Adrenal gland (tissue), 5 donors: ENCODE results near the gene PLSCR1.

Experiments
- POLR2A ChIP-seq, 2 donors: fragments of 450-650 bp; IDR thresholded peaks; one replicate each; pipeline ENCODE4 v1.6.1; 2017; ENCODE audit warnings: antibody characterized with exemption in 2 of 2, mild to moderate bottlenecking in 2 of 2, moderate library complexity in 1 of 2
- TF ChIP-seq, protein P1 (sequence below), 6 experiments: fragments of 450-650 bp in 4 of 6; fragments of 200-600 bp in 2 of 6; sonication (generic) in 1 of 6; IDR thresholded peaks; 1 replicate in 5 of 6; 2 replicates in 1 of 6; pipeline versions ENCODE4 v1.5.1 to v1.8.0; 2016 to 2021; ENCODE audit warnings: antibody characterized with exemption in 6 of 6, mild to moderate bottlenecking in 2 of 6, moderate library complexity in 1 of 6
- donor health status: DM: no; HTN: no; CAD: no.

DNA sequence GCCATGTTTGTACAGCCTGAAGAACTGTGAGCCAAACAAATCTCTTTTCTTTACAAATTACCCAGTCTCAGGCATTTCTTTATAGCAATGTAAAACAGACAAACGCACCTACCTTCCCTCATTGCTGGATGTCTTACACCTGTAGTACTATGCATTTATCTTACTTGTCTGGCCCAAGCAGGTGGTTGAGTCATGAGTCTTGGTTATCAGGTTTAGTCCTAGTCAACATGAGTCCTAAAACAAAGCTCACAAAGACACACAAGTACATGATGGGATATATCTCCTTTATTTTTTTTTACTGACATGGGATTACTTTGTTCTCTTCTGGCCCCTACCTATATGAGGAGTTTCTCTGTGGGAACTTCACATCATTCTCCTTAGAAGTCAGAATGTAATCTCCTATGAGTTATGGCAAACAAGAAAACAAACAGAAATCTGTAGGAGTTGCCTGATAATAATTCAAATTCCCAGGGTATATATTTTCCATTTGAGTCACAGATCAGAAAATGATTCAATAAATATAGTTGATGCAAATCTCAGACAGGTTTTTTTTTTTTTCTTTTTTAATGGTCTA lies 41.4 kb downstream of the PLSCR1 start:
- TF ChIP-seq, protein P1, sequence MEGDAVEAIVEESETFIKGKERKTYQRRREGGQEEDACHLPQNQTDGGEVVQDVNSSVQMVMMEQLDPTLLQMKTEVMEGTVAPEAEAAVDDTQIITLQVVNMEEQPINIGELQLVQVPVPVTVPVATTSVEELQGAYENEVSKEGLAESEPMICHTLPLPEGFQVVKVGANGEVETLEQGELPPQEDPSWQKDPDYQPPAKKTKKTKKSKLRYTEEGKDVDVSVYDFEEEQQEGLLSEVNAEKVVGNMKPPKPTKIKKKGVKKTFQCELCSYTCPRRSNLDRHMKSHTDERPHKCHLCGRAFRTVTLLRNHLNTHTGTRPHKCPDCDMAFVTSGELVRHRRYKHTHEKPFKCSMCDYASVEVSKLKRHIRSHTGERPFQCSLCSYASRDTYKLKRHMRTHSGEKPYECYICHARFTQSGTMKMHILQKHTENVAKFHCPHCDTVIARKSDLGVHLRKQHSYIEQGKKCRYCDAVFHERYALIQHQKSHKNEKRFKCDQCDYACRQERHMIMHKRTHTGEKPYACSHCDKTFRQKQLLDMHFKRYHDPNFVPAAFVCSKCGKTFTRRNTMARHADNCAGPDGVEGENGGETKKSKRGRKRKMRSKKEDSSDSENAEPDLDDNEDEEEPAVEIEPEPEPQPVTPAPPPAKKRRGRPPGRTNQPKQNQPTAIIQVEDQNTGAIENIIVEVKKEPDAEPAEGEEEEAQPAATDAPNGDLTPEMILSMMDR (IDR thresholded peaks at IDR 0.05): no peak
- TF ChIP-seq POLR2A (IDR thresholded peaks at IDR 0.05): no peak
